ENCODE measurements around the gene ITGA6.
"Not testable (repeated sequence)": the region's sequence is repeated elsewhere in the genome, so short reads cannot be mapped to it uniquely, and the experiment has no call there.

The ITGA6 gene

GRCh38 chr2:172525601-172526000 lies 98.2 kb downstream of the ITGA6 start:
- Histone ChIP-seq H3K9ac (ENCODE audit: low read depth, low read length) (no peak overlapping the region), H3K4me1 (ENCODE audit: insufficient read depth, low read length) (no peaks in the 10 kb centered on the region), H3K9me3 (ENCODE audit: control insufficient read depth, insufficient read depth, low read length) (peaks cover 17% of the 10 kb centered on the region), H3K36me3 (ENCODE audit: insufficient read depth, low read length) (no peaks in the 10 kb centered on the region)

GRCh38 chr2:172531309-172531708 lies 103.9 kb downstream of the ITGA6 start:
- H3K4me1 ChIP-seq (ENCODE audit: insufficient read depth, low read length), result peaks cover 7% of the 10 kb centered on the region; the same call in 1 of the 2 replicates
- no peak overlapping the region for H3K9ac ChIP-seq (ENCODE audit: low read depth, low read length)
- H3K36me3 ChIP-seq (ENCODE audit: insufficient read depth, low read length), result no peaks in the 10 kb centered on the region
- H3K9me3 ChIP-seq (ENCODE audit: control insufficient read depth, insufficient read depth, low read length), result peaks cover 25% of the 10 kb centered on the region

GRCh38 chr2:172532461-172532860 lies 105.1 kb downstream of the ITGA6 start:
- H3K4me1 ChIP-seq (ENCODE audit: insufficient read depth, low read length); H3K9ac ChIP-seq (ENCODE audit: low read depth, low read length); H3K36me3 ChIP-seq (ENCODE audit: insufficient read depth, low read length): not testable (repeated sequence)
- H3K9me3 ChIP-seq (ENCODE audit: control insufficient read depth, insufficient read depth, low read length), result peaks cover 24% of the 10 kb centered on the region

GRCh38 chr2:172533687-172534086 lies 106.3 kb downstream of the ITGA6 start:
- Histone ChIP-seq H3K36me3 (ENCODE audit: insufficient read depth, low read length) (no peaks in the 10 kb centered on the region), H3K4me1 (ENCODE audit: insufficient read depth, low read length) (peaks cover 7% of the 10 kb centered on the region; the same call in 1 of the 2 replicates), H3K9me3 (ENCODE audit: control insufficient read depth, insufficient read depth, low read length) (peaks cover 24% of the 10 kb centered on the region)

GRCh38 chr2:172535119-172535518 lies 107.7 kb downstream of the ITGA6 start:
- no peaks in the 10 kb centered on the region for H3K36me3 ChIP-seq (ENCODE audit: insufficient read depth, low read length)
- H3K9me3 ChIP-seq (ENCODE audit: control insufficient read depth, insufficient read depth, low read length), result peaks cover 26% of the 10 kb centered on the region
- no peak overlapping the region for H3K9ac ChIP-seq (ENCODE audit: low read depth, low read length)
- H3K4me1 ChIP-seq (ENCODE audit: insufficient read depth, low read length), result peaks cover 7% of the 10 kb centered on the region; the same call in 1 of the 2 replicates

More at GRCh38 chr2:172533687-172534086, 106.3 kb downstream of the ITGA6 start:
- H3K9ac ChIP-seq (ENCODE audit: low read depth, low read length), result 0 out of 2 replicates have a peak overlapping the region, but pooled peaks have one; percentile 15

GRCh38 chr2:172537851-172538250 lies 110.5 kb downstream of the ITGA6 start:
- H3K9me3 ChIP-seq (ENCODE audit: control insufficient read depth, insufficient read depth, low read length), result peaks cover 18% of the 10 kb centered on the region
- H3K9ac ChIP-seq (ENCODE audit: low read depth, low read length); H3K36me3 ChIP-seq (ENCODE audit: insufficient read depth, low read length); H3K4me1 ChIP-seq (ENCODE audit: insufficient read depth, low read length): not testable (repeated sequence)

GRCh38 chr2:172539767-172540166 lies 112.4 kb downstream of the ITGA6 start:
- H3K9me3 ChIP-seq (ENCODE audit: control insufficient read depth, insufficient read depth, low read length), result peaks cover 20% of the 10 kb centered on the region
- no peaks in the 10 kb centered on the region for H3K36me3 ChIP-seq (ENCODE audit: insufficient read depth, low read length)
- no peak overlapping the region for H3K9ac ChIP-seq (ENCODE audit: low read depth, low read length)
- no peaks in the 10 kb centered on the region for H3K4me1 ChIP-seq (ENCODE audit: insufficient read depth, low read length)

- Histone ChIP-seq H3K9me3 (ENCODE audit: control insufficient read depth, insufficient read depth, low read length) (peaks cover 22% of the 10 kb centered on the region), H3K9ac (ENCODE audit: low read depth, low read length) (no peak overlapping the region), H3K4me1 (ENCODE audit: insufficient read depth, low read length) (no peaks in the 10 kb centered on the region), H3K36me3 (ENCODE audit: insufficient read depth, low read length) (no peaks in the 10 kb centered on the region)
These were observed 113.0 kb downstream of the ITGA6 start for GRCh38 chr2:172540421-172540820.

- Histone ChIP-seq H3K9me3 (ENCODE audit: control insufficient read depth, insufficient read depth, low read length) (peaks cover 33% of the 10 kb centered on the region), H3K9ac (ENCODE audit: low read depth, low read length) (no peak overlapping the region), H3K36me3 (ENCODE audit: insufficient read depth, low read length) (peaks cover 5% of the 10 kb centered on the region; the same call in 1 of the 2 replicates), H3K4me1 (ENCODE audit: insufficient read depth, low read length) (peaks cover 17% of the 10 kb centered on the region)
These were observed 118.2 kb downstream of the ITGA6 start for GRCh38 chr2:172545408-172546075.

GRCh38 chr2:172549131-172549530 lies 121.7 kb downstream of the ITGA6 start:
- Histone ChIP-seq H3K9me3 (ENCODE audit: control insufficient read depth, insufficient read depth, low read length) (peaks cover 31% of the 10 kb centered on the region), H3K4me1 (ENCODE audit: insufficient read depth, low read length) (peaks cover 33% of the 10 kb centered on the region), H3K36me3 (ENCODE audit: insufficient read depth, low read length) (peaks cover 5% of the 10 kb centered on the region; the same call in 1 of the 2 replicates), H3K9ac (ENCODE audit: low read depth, low read length) (no peak overlapping the region)

GRCh38 chr2:172549802-172550201 lies 122.4 kb downstream of the ITGA6 start:
- not testable (repeated sequence) for H3K9ac ChIP-seq (ENCODE audit: low read depth, low read length); H3K36me3 ChIP-seq (ENCODE audit: insufficient read depth, low read length)
- Histone ChIP-seq H3K9me3 (ENCODE audit: control insufficient read depth, insufficient read depth, low read length) (peaks cover 25% of the 10 kb centered on the region), H3K4me1 (ENCODE audit: insufficient read depth, low read length) (peaks cover 33% of the 10 kb centered on the region)

- peaks cover 5% of the 10 kb centered on the region; the same call in 1 of the 2 replicates for H3K36me3 ChIP-seq (ENCODE audit: insufficient read depth, low read length)
- peaks cover 24% of the 10 kb centered on the region for H3K9me3 ChIP-seq (ENCODE audit: control insufficient read depth, insufficient read depth, low read length)
- peaks cover 33% of the 10 kb centered on the region for H3K4me1 ChIP-seq (ENCODE audit: insufficient read depth, low read length)
- no peak overlapping the region for H3K9ac ChIP-seq (ENCODE audit: low read depth, low read length)
These were observed 123.0 kb downstream of the ITGA6 start for GRCh38 chr2:172550419-172550818.

GRCh38 chr2:172551271-172551670 lies 123.9 kb downstream of the ITGA6 start:
- Histone ChIP-seq H3K4me1 (ENCODE audit: insufficient read depth, low read length) (peaks cover 33% of the 10 kb centered on the region), H3K9me3 (ENCODE audit: control insufficient read depth, insufficient read depth, low read length) (peaks cover 17% of the 10 kb centered on the region), H3K36me3 (ENCODE audit: insufficient read depth, low read length) (peaks cover 5% of the 10 kb centered on the region; the same call in 1 of the 2 replicates), H3K9ac (ENCODE audit: low read depth, low read length) (no peak overlapping the region)

GRCh38 chr2:172552547-172553291 lies 125.3 kb downstream of the ITGA6 start:
- peaks cover 9% of the 10 kb centered on the region for H3K9me3 ChIP-seq (ENCODE audit: control insufficient read depth, insufficient read depth, low read length)
- H3K4me1 ChIP-seq (ENCODE audit: insufficient read depth, low read length), result peaks cover 39% of the 10 kb centered on the region
- peaks cover under 1% of the 10 kb centered on the region; the same call in 1 of the 2 replicates for H3K36me3 ChIP-seq (ENCODE audit: insufficient read depth, low read length)
- H3K9ac ChIP-seq (ENCODE audit: low read depth, low read length), result no peak overlapping the region

Measured in ES-I3 (cell line).